GM12891 (cell line): ENCODE data around the gene TXNRD1.

Experiments used
- POLR2A ChIP-seq: IDR thresholded peaks from 2 replicates; pipeline ENCODE4 v1.6.1; 2011; ENCODE audit warnings: low read depth, low read length, control low read depth
- POLR2AphosphoS5 ChIP-seq: IDR thresholded peaks from 2 replicates; pipeline ENCODE4 v1.6.1; 2011; ENCODE audit warnings: low read depth, low read length, control low read depth
- SPI1 ChIP-seq: IDR thresholded peaks from 2 replicates; pipeline ENCODE4 v1.6.1; 2011; ENCODE audit warnings: low read depth, low read length, control low read depth

GRCh38 chr12:104356231-104357115 lies 140.9 kb downstream of the TXNRD1 start:
- TF ChIP-seq POLR2A, result no peak
- TF ChIP-seq POLR2AphosphoS5, result no peak
- TF ChIP-seq SPI1, result no peak
